OCI-LY3 (cell line): ENCODE data around the gene HORMAD2.

Source experiments
- CTCF ChIP-seq: fragments of 200-600, 300-600 bp; sonication (generic); IDR thresholded peaks from 2 replicates; pipeline ENCODE4 v1.5.1; 2014; ENCODE audit warnings: antibody characterized with exemption, low read length, low read depth
- EZH2phosphoT487 ChIP-seq: fragments of 200-600 bp; shearing (Covaris generic); IDR thresholded peaks from 2 replicates; pipeline ENCODE4 v1.6.1; 2018; ENCODE audit warnings: antibody characterized with exemption, mixed run types, low read depth

GRCh38 chr22:30183271-30183670, 103.0 kb downstream of the HORMAD2 start:
- TF ChIP-seq CTCF: no peak
- TF ChIP-seq EZH2phosphoT487: no peak
